Mucosa of stomach (tissue), 1 donor: ENCODE results near the gene HYAL1.

Experiments
- H3K27me3 ChIP-seq: one replicate; pipeline ENCODE4 v1.7.0; 2013; ENCODE audit warnings: mild to moderate bottlenecking, low read length; ENCODE audit not compliant: control insufficient read depth, insufficient read depth
- H3K36me3 ChIP-seq: one replicate; pipeline ENCODE4 v1.7.0; 2013; ENCODE audit warnings: low read length; ENCODE audit not compliant: control insufficient read depth, insufficient read depth
- H3K4me1 ChIP-seq: one replicate; pipeline ENCODE4 v1.7.0; 2013; ENCODE audit warnings: mild to moderate bottlenecking, low read length; ENCODE audit not compliant: control insufficient read depth, insufficient read depth
- H3K4me3 ChIP-seq: one replicate; pipeline ENCODE4 v1.7.0; 2013; ENCODE audit warnings: low read length
- H3K9ac ChIP-seq: one replicate; pipeline ENCODE4 v1.7.0; 2013; ENCODE audit warnings: mild to moderate bottlenecking, low read length, moderate library complexity
- H3K9me3 ChIP-seq: one replicate; pipeline ENCODE4 v1.7.0; 2013; ENCODE audit warnings: mild to moderate bottlenecking, low read length, moderate library complexity; ENCODE audit not compliant: control insufficient read depth
- donor health status: Pancreatic carcinoma.

The HYAL1 gene

GRCh38 chr3:50271314-50271936 is 31.9 kb downstream of the HYAL1 start:
- Histone ChIP-seq H3K27me3 (peaks cover 4% of the 10 kb centered on the region), H3K4me1 (peaks cover 68% of the 10 kb centered on the region), H3K4me3 (no peak overlapping the region), H3K9ac (peak overlapping the region; percentile 90), H3K36me3 (no peaks in the 10 kb centered on the region), H3K9me3 (no peaks in the 10 kb centered on the region)

DNA sequence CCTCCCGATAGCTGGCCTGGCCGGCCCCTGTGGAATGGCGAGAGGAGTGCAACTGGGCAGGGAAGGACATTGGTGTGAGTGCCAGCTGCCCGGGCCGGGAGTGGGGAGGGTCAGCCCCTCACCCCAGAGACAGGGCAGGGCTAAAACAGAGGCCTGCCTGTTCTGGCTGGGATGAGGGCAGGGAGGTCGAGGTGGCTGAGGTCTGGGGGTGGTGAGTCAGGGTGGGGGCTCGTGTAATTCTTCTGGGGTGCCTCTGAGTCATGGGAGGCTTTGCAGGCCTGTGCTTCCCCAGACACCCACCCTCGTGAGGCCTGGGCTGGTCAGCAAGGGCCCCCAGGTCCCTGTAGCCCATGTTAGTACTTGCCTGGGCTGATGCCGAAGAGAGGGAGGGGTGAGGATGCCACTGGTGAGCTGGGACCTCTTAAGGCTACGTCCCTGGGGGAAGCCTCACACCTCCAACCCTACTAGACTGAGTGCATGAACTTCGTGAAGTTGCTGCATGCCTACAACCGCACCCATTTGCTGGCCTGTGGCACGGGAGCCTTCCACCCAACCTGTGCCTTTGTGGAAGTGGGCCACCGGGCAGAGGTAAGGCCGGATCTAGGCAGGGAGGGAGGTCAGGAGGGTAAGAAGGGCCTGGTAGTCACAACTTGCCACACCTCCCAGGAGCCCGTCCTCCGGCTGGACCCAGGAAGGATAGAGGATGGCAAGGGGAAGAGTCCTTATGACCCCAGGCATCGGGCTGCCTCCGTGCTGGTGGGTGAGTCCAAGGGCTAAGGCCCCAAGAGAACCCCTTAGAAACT is 32.8 kb downstream of the HYAL1 start:
- Histone ChIP-seq H3K27me3 (no peaks in the 10 kb centered on the region), H3K9ac (peak overlapping the region; percentile 90), H3K4me1 (peaks cover 76% of the 10 kb centered on the region), H3K4me3 (peak overlapping the region; percentile 71), H3K36me3 (no peaks in the 10 kb centered on the region), H3K9me3 (no peaks in the 10 kb centered on the region)

- no peaks in the 10 kb centered on the region for H3K27me3 ChIP-seq
- H3K36me3 ChIP-seq = no peaks in the 10 kb centered on the region
- H3K9ac ChIP-seq = peak overlapping the region; percentile 90
- no peaks in the 10 kb centered on the region for H3K9me3 ChIP-seq
- H3K4me1 ChIP-seq = peaks cover 82% of the 10 kb centered on the region
- peak overlapping the region; percentile 71 for H3K4me3 ChIP-seq
These were observed 33.4 kb downstream of the HYAL1 start for GRCh38 chr3:50269977-50270413.

DNA sequence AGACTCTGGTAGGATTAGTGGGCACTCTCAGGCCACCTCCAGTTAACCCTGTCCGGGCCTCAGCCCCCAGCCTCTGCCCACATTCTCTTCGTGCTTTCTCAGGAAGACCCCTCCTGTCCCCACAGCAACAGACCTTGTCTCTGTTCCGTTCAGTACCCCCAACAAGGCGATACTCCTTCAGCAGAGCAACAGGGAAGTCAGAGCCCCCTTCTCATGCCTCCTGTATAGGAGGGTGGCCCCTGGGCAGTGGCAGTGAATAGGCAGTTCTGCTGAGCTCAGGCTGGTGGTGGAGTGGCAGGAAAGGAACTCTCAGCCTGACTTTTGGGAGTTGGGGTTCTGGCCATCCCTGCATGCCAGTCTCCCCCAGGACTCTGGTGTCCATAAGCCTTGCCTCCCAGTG is 33.9 kb downstream of the HYAL1 start:
- peak overlapping the region; percentile 71 for H3K4me3 ChIP-seq
- peaks cover 84% of the 10 kb centered on the region for H3K4me1 ChIP-seq

DNA sequence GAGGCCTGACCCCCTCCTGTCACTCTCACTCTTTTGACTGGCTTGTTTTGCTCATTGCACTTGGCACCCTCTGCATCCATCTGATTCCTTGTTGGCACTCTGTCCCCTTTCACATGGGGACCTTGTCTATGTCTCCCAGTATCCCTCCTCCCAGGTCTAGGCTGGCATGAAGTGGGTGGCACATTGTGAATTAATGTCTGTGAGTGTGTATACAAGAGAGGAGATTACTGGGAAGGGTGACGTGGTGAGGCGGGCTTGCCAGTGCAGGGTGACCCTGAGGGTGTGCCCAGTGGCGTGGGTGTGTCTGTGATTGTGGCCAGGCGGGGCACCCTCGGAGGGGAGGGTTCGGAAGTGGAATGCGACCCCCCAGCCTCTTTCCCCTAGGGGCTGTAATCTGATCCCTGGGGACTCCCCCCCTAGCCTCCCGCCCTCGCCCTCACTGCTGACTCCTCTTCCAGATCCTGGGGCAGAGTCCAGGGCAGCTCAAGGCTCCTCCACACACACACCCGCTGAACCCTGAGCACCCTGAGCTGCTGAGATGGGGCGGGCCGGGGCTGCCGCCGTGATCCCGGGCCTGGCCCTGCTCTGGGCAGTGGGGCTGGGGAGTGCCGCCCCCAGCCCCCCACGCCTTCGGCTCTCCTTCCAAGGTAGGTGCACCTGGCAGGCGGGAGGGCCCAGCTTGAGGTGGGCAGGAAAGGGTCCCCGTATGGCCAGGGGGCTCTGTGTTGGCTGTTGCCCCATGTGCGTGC is 34.5 kb downstream of the HYAL1 start, which contains the start of gene SEMA3B:
Gene SEMA3B (plus strand): TSS at position 445 of the 749 bp plus-strand sequence. CDS start 94 bp downstream, at position 539.
- Histone ChIP-seq H3K27me3 (no peaks in the 10 kb centered on the region), H3K4me3 (peak within 1 kb of the TSS; percentile 71), H3K4me1 (peaks cover 83% of the 10 kb centered on the region), H3K9me3 (no peaks in the 10 kb centered on the region), H3K36me3 (no peaks in the 10 kb centered on the region), H3K9ac (peak within 1 kb of the TSS; percentile 93)

More for the DNA sequence above, 33.9 kb downstream of the HYAL1 start:
- no peaks in the 10 kb centered on the region for H3K27me3 ChIP-seq
- no peaks in the 10 kb centered on the region for H3K9me3 ChIP-seq
- no peaks in the 10 kb centered on the region for H3K36me3 ChIP-seq
- H3K9ac ChIP-seq = peak overlapping the region; percentile 90

GRCh38 chr3:50268276-50268675 is 35.1 kb downstream of the HYAL1 start:
- no peaks in the 10 kb centered on the region for H3K36me3 ChIP-seq
- H3K9me3 ChIP-seq = no peaks in the 10 kb centered on the region
- peaks cover 81% of the 10 kb centered on the region for H3K4me1 ChIP-seq
- H3K9ac ChIP-seq = peak overlapping the region; percentile 93
- no peaks in the 10 kb centered on the region for H3K27me3 ChIP-seq
- peak overlapping the region; percentile 66 for H3K4me3 ChIP-seq

DNA sequence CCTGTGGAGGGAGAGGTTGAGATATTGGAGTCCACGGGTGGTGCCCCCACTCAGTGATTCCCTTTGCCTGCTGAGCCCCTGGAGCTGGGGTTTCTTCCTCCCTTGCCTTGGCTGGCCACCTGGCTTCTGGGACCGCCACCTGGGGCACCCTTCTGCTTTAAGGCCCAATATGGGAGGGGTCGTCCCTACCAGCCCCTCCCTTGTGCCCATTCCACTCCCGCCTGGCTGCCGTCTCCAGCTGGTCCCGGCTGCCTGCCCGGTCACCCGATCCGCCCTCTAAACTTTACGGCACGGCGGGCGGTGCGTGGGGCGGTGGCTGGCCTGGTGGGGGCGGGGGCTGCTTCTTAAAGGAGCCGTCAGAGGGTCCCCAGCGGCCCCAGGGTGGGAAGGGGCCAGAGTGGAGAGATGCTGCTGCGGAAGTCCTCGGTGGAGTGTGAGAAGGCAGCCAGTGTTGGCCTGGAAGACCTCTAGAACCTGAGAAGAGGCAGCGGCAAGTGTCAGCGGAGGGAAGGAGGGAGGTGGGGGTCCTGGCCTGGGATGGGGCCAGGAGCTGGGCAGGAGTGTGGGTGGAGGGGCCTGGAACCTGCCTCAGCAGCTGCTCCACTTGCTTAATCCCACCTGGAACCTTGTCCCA is 36.0 kb downstream of the HYAL1 start:
- Histone ChIP-seq H3K36me3 (no peaks in the 10 kb centered on the region), H3K9me3 (no peaks in the 10 kb centered on the region), H3K4me3 (peak overlapping the region; percentile 66), H3K9ac (peak overlapping the region; percentile 93), H3K4me1 (peaks cover 77% of the 10 kb centered on the region), H3K27me3 (no peaks in the 10 kb centered on the region)

- no peaks in the 10 kb centered on the region for H3K36me3 ChIP-seq
- H3K4me1 ChIP-seq = peaks cover 77% of the 10 kb centered on the region
- H3K27me3 ChIP-seq = no peaks in the 10 kb centered on the region
- peak overlapping the region; percentile 93 for H3K9ac ChIP-seq
- peak overlapping the region; percentile 66 for H3K4me3 ChIP-seq
- H3K9me3 ChIP-seq = no peaks in the 10 kb centered on the region
These were observed 36.5 kb downstream of the HYAL1 start for GRCh38 chr3:50266836-50267235.

DNA sequence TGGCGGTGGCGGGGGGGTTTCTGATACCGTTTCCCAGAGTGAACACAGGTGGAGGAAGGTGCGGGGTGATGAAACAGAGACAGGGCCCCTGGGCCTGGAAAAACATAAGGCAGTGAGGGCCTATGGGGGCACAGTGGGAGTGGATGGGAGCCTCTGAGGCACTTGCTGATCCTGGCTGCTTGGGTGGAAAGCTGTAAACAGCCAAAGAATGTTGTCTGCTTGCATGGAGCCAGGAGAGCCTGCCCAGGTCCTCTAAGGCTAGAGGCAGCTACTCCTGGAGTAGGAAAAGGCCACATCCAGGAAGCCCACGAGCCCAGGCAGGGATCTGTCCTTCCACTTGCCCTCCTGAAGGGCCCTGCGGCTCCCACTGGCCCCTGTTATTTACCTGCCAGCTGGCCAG is 37.4 kb downstream of the HYAL1 start:
- H3K36me3 ChIP-seq = no peaks in the 10 kb centered on the region
- no peaks in the 10 kb centered on the region for H3K9me3 ChIP-seq
- H3K9ac ChIP-seq = peak overlapping the region; percentile 93
- no peaks in the 10 kb centered on the region for H3K27me3 ChIP-seq
- peaks cover 73% of the 10 kb centered on the region for H3K4me1 ChIP-seq
- H3K4me3 ChIP-seq = no peak overlapping the region

DNA sequence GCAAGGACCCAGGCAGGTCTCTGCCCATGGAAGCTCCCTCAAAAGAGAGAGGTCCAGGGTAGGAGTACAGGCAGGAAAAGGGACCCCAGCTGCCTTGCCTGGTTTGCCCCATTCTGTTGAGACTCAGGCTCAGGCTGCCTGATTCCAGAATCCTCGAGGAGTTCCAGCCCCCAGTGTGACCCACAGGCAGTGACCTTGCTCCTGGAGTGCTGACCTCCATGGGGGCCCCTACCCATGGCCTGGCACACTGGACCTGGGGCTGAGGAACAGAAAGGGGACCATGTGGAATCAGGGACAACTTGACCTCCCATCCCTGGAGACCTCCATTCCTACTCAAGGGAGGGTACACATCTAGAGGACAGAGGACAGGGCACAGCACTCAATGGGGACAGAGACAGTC is 37.8 kb downstream of the HYAL1 start:
- peak overlapping the region; percentile 93 for H3K9ac ChIP-seq
- H3K27me3 ChIP-seq = no peaks in the 10 kb centered on the region
- no peaks in the 10 kb centered on the region for H3K36me3 ChIP-seq
- peaks cover 73% of the 10 kb centered on the region for H3K4me1 ChIP-seq
- no peaks in the 10 kb centered on the region for H3K9me3 ChIP-seq
- H3K4me3 ChIP-seq = no peak overlapping the region

DNA sequence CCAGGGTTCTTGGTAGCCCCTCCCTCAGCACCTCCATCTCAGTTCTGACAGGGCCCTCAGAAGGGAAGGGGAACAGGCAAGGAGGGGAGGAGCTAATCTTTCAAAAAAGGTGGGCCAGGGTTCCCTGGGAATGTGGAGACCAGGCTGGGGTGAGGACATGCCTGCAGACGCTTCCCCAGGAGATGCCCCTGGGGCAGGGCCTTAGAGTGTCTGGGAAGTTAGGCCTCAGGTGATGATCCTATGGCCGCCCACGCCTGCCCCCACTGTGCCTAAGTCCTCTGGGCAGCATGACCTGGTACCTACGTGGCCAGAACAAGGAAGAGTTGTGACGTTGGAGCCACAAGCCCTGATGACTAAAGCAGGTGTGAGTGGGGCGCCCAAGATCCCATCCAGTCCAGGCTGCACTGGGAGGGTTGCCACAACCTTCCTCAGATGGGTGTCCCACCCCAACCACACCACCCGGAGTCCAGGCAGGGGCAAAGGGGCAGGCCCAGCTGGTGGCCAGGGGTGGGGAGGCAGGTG is 38.3 kb downstream of the HYAL1 start:
- Histone ChIP-seq H3K9ac (peak overlapping the region; percentile 65), H3K36me3 (no peaks in the 10 kb centered on the region), H3K4me3 (no peak overlapping the region), H3K9me3 (no peaks in the 10 kb centered on the region), H3K27me3 (no peaks in the 10 kb centered on the region), H3K4me1 (peaks cover 73% of the 10 kb centered on the region)
